ENCODE results near the gene PRR27. TPM values are rescaled to one million over a fixed set of nuclear protein-coding genes. Genes with fewer than 3 reads are reported as not detected.

PRR27 gene
- total RNA-seq, 4 donors from 2014 or later = not detected

DNA sequence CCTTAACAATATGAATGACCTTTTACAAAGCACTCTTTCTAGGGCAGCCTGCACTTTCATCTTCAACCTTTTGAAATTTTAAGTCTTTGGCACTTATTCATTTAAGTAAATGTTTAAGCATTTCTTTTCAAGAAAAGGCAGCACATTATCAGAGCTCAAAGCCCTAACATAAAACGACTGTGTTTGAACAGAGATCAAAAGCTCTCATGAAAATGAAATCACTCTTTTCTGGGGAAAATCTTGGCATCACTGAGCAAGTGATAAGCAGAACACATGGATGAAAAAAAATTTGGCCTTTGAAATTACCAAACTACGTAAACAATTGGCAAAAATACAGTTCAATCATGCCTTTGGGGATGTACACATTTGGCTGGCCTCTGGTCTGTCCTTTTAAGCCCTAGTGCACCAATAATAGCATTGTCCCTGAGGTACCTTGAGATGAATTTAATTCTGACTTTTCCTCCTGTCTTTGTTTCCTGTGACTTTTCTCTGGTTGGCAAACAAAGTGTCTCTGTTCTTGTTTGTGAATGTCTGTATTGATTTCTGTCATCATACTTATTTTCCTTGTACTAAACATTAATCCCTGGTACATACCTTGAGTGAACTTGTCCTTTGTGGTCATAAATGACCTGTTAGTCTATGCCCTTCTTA, 28.6 kb downstream of the PRR27 start:
- TF ChIP-seq, protein P1, sequence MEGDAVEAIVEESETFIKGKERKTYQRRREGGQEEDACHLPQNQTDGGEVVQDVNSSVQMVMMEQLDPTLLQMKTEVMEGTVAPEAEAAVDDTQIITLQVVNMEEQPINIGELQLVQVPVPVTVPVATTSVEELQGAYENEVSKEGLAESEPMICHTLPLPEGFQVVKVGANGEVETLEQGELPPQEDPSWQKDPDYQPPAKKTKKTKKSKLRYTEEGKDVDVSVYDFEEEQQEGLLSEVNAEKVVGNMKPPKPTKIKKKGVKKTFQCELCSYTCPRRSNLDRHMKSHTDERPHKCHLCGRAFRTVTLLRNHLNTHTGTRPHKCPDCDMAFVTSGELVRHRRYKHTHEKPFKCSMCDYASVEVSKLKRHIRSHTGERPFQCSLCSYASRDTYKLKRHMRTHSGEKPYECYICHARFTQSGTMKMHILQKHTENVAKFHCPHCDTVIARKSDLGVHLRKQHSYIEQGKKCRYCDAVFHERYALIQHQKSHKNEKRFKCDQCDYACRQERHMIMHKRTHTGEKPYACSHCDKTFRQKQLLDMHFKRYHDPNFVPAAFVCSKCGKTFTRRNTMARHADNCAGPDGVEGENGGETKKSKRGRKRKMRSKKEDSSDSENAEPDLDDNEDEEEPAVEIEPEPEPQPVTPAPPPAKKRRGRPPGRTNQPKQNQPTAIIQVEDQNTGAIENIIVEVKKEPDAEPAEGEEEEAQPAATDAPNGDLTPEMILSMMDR (IDR thresholded peaks at IDR 0.05; ENCODE audit: low read depth) = no peak

DNA sequence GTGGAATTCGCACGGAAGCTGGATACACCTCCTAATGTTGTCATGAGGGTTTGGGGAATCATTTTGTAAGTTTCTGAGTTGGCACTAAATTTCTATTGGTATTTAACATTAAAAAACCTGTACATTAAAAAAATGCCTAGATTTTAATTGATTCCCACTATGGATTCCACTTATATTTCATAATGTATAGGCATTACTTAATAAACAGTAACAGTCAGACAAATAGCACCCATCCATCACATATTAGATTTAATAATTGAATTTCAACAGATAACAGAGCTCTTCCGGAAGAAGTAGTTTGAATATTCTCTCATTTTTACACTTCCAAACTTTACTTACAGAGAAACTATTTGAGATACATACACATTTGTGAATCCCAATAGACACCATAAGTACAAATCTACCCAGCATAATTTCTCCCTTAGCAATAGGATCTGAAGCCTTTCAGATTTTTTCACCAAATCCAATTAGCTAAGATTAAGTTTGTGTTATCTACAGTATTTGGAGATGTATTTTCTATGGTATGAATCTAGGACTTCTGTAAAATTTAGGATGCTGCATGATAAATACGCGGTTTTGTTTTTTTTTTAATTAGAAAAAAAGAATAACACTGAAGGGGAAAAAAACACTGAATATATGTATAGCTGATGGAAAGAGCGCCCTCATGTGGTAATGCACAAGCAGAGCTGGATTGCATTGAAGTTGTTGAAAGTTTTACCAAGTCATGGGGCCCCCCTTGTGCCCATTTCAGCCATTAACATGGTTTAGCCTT, 29.3 kb downstream of the PRR27 start:
- TF ChIP-seq, protein P1 (IDR thresholded peaks at IDR 0.05; ENCODE audit: low read depth) = no peak

DNA sequence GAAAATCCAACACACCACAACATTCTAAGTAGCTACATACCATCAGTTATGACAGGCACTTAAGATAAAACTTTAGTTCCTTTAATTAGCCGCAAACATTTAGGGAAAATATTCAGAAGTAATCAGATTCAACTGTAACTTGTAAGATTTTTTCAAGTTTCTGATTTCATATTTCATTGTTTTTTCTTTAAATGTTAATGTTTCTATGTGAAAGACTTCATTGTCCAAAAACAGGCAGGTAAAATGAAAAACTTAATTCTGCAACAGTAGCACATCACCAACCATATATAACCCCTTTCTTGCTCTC, 29.9 kb downstream of the PRR27 start:
- TF ChIP-seq, protein P1 (IDR thresholded peaks at IDR 0.05; ENCODE audit: low read depth) = no peak

DNA sequence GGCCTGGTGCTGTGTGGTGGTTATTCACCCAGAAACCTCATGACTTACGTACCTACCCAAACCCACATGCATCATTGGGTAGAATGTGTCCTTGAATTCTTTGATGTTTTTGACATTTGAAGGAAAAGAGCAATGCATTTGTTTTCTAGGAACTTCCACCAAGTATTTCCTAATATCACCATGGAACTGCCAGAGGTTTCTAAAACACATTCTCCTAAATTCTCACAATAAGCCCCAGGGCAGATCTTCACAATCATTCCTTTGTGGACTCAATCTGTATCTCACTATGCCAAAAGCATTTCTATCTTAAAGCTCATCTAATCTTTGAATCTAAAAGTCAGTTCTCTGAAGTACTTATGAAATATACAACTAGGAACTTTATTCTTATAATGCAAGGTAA, 33.2 kb downstream of the PRR27 start:
- TF ChIP-seq, protein P1 (IDR thresholded peaks at IDR 0.05; ENCODE audit: low read depth) = no peak

DNA sequence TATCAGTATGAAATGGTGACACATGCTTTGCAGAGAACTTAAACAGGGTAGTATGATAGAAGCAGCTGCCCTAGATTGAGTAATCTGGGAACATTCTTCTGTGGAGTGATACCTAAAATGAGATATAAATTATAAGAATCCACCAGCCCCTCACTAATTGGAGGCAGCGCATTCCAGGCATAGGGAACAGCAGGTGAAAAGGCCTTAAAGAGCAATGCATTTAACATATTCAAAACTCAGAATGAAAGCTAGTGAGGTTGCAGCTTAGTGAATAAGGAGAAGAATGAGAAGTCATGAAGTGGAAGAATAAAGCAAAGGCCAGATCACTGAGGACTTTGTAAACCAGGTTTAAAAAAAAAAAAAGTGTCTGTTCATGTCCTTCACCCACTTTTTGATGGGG, 36.5 kb downstream of the PRR27 start:
- TF ChIP-seq, protein P1 (IDR thresholded peaks at IDR 0.05; ENCODE audit: low read depth) = no peak

DNA sequence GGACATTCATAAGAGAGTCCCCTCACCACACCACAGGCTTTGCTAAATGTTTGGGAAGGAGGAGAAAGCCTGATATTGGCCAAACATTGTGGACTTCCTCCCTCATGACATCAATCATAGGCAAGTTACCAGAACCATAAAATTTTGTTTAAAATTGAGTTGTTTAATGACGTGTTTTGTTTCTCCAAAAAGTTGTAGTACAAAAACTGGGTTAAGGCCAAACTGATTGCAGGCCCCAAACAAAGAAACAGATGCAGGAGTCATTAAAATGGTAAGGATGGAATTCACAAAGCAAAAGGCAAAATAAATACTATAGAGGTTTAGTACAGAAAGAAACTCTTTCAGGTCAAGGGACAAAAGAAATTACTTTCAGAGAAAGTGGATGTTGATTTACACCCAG, 37.6 kb downstream of the PRR27 start:
- TF ChIP-seq, protein P1 (IDR thresholded peaks at IDR 0.05; ENCODE audit: low read depth) = no peak

DNA sequence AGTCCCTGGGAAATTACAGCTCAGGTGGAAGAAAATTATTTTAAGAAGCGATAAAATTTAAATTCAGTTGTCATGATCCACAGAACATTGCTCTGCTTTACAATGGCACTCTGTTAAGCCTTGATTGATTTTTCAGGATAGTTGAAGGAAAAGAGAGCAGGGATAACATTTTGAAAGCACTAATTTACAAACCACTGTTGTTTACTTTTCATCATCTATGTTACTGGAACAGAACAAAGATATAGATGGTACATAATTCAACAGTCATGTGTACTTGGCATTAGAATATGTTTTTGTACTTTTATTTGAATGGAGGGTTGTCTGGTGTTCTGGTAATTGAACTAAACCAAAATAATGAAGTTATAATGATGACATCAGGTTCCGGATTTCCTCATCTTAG, 38.9 kb downstream of the PRR27 start:
- TF ChIP-seq, protein P1 (IDR thresholded peaks at IDR 0.05; ENCODE audit: low read depth) = no peak

Data from subcutaneous adipose tissue (tissue), 4 donors.